DND-41 (cell line): Measurements from ENCODE around the gene PTPN7.

Experiments
- ATAC-seq: fragments of 200-7000 bp; cut with Tn5 transposase; 3 replicates; pipeline ENCODE4 v1.9.1; 2021; ENCODE audit warnings: low read depth; ENCODE audit not compliant: insufficient read depth
- DNase-seq: peaks from one replicate; pipeline ENCODE4 v3.0.0-alpha.2; 2020
- H2AFZ ChIP-seq: 2 replicates; pipeline ENCODE4 v1.6.0; 2012; ENCODE audit warnings: low read depth, low read length
- H3K27ac ChIP-seq: 2 replicates; pipeline ENCODE4 v1.5.1; 2012; ENCODE audit warnings: low read length, inconsistent platforms
- H3K27me3 ChIP-seq: fragments of 200-600 bp; sonication (generic); 2 replicates; pipeline ENCODE4 v1.6.0; 2012; ENCODE audit warnings: low read length, mild to moderate bottlenecking, inconsistent platforms; ENCODE audit not compliant: insufficient read depth, poor library complexity
- H3K36me3 ChIP-seq: 2 replicates; pipeline ENCODE4 v1.5.1; 2012; ENCODE audit warnings: low read length, inconsistent platforms; ENCODE audit not compliant: insufficient read depth
- H3K4me1 ChIP-seq: 2 replicates; pipeline ENCODE4 v1.5.1; 2012; ENCODE audit warnings: mild to moderate bottlenecking, low read length; ENCODE audit not compliant: insufficient read depth
- H3K4me2 ChIP-seq: 2 replicates; pipeline ENCODE4 v1.6.0; 2012; ENCODE audit warnings: mild to moderate bottlenecking, moderate library complexity, low read length, inconsistent platforms; ENCODE audit not compliant: insufficient read depth
- H3K4me3 ChIP-seq, 2 experiments: fragments of 200-600 bp in 1 of 2; shearing (Covaris generic) in 1 of 2; 2 replicates each; pipeline ENCODE4 v1.5.1; 2012 to 2016; ENCODE audit warnings: inconsistent platforms in 2 of 2, low read length in 2 of 2, mild to moderate bottlenecking in 2 of 2, low read depth in 1 of 2, moderate library complexity in 1 of 2
- H3K79me2 ChIP-seq: 2 replicates; pipeline ENCODE4 v1.6.0; 2012; ENCODE audit warnings: low read length, inconsistent platforms; ENCODE audit not compliant: insufficient read depth
- H3K9ac ChIP-seq: 2 replicates; pipeline ENCODE4 v1.6.0; 2012; ENCODE audit warnings: low read depth, mild to moderate bottlenecking, inconsistent platforms, low read length, moderate library complexity
- H3K9me3 ChIP-seq: 2 replicates; pipeline ENCODE4 v1.5.1; 2012; ENCODE audit warnings: low read length, moderate library complexity, mild to moderate bottlenecking, inconsistent platforms; ENCODE audit not compliant: insufficient read depth, severe bottlenecking
- H4K20me1 ChIP-seq: 2 replicates; pipeline ENCODE4 v1.6.0; 2012; ENCODE audit warnings: low read length; ENCODE audit not compliant: insufficient read depth
- CTCF ChIP-seq: IDR thresholded peaks from 2 replicates; pipeline ENCODE4 v1.5.1; 2012; ENCODE audit warnings: borderline replicate concordance, low read length, moderate library complexity, mild to moderate bottlenecking; ENCODE audit not compliant: poor library complexity, severe bottlenecking; ENCODE audit errors: extremely low read depth
- EZH2 ChIP-seq: IDR thresholded peaks from 3 replicates; pipeline ENCODE4 v1.6.1; 2012; ENCODE audit warnings: borderline replicate concordance, low read depth, mild to moderate bottlenecking, moderate library complexity, low read length, inconsistent platforms; ENCODE audit not compliant: severe bottlenecking

Gene PTPN7

DNA sequence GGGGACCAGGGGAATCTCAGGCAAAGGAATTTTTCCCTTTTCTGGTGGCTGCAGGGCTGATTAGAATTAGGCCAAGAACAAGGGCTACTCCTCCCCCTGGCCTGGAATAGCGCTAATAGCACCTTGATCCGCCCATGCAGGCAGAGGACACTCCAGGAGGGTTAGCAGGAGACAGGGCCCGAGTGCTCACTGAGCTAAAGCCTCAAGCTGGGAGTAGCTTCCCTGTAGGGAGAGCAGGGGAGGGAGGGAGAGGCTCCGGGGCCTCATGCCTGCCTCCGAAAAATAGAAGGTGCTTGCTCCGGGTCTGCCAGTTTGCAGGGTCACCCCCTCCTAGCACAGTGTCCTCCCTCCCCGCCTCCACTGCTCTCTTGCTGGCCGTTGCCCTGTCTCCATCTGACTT is 3.8 kb downstream of the PTPN7 start:
- Histone ChIP-seq H3K4me3 (no peak overlapping the region), H3K27ac (peak overlapping the region; percentile 51), H2AFZ (no peak overlapping the region), H3K4me1 (peaks cover 42% of the 10 kb centered on the region), H4K20me1 (no peaks in the 10 kb centered on the region), H3K9me3 (no peaks in the 10 kb centered on the region), H3K79me2 (peaks cover 28% of the 10 kb centered on the region), H3K4me2 (peak overlapping the region; percentile 29; the same call in 1 of the 2 replicates), H3K27me3 (no peaks in the 10 kb centered on the region), H3K36me3 (peaks cover 66% of the 10 kb centered on the region), H3K9ac (no peak overlapping the region)
- no peak for TF ChIP-seq EZH2
- no peak for TF ChIP-seq CTCF
- ATAC-seq: no peak
- no peak for DNase-seq

- Histone ChIP-seq H3K27ac (no peak overlapping the region), H3K9ac (no peak overlapping the region), H3K79me2 (peaks cover 28% of the 10 kb centered on the region), H3K9me3 (no peaks in the 10 kb centered on the region), H2AFZ (no peak overlapping the region), H3K36me3 (peaks cover 75% of the 10 kb centered on the region), H3K4me2 (no peak overlapping the region), H3K27me3 (no peaks in the 10 kb centered on the region), H3K4me1 (peaks cover 31% of the 10 kb centered on the region), H3K4me3 (no peak overlapping the region), H4K20me1 (no peaks in the 10 kb centered on the region)
- TF ChIP-seq CTCF (no peak), EZH2 (no peak)
- no peak for DNase-seq
- ATAC-seq: no peak
These were observed 4.9 kb downstream of the PTPN7 start for GRCh38 chr1:202155478-202156021.

- no peak overlapping the region for H3K4me3 ChIP-seq
- H3K27ac ChIP-seq: peak overlapping the region; percentile 5; the same call in 1 of the 2 replicates
- H3K4me2 ChIP-seq: no peak overlapping the region
- no peak overlapping the region for H2AFZ ChIP-seq
- no peak overlapping the region for H3K9ac ChIP-seq
- peaks cover 25% of the 10 kb centered on the region for H3K4me1 ChIP-seq
- DNase-seq (peak; percentile 65), ATAC-seq (peak; percentile 54)
- peaks cover 82% of the 10 kb centered on the region for H3K36me3 ChIP-seq
- peaks cover 24% of the 10 kb centered on the region for H3K79me2 ChIP-seq
- H3K9me3 ChIP-seq: no peaks in the 10 kb centered on the region
- H4K20me1 ChIP-seq: no peaks in the 10 kb centered on the region
- no peaks in the 10 kb centered on the region for H3K27me3 ChIP-seq
- TF ChIP-seq EZH2 (no peak), CTCF (peak; percentile 74)
These were observed 5.5 kb downstream of the PTPN7 start for GRCh38 chr1:202154766-202155477.
